Fibroblast of skin of right biceps (primary cell): ENCODE measurements around the gene COQ8A.

Experiments
- DNase-seq: peaks from one replicate; pipeline ENCODE4 v3.0.0-alpha.2; 2013

The COQ8A gene

DNA sequence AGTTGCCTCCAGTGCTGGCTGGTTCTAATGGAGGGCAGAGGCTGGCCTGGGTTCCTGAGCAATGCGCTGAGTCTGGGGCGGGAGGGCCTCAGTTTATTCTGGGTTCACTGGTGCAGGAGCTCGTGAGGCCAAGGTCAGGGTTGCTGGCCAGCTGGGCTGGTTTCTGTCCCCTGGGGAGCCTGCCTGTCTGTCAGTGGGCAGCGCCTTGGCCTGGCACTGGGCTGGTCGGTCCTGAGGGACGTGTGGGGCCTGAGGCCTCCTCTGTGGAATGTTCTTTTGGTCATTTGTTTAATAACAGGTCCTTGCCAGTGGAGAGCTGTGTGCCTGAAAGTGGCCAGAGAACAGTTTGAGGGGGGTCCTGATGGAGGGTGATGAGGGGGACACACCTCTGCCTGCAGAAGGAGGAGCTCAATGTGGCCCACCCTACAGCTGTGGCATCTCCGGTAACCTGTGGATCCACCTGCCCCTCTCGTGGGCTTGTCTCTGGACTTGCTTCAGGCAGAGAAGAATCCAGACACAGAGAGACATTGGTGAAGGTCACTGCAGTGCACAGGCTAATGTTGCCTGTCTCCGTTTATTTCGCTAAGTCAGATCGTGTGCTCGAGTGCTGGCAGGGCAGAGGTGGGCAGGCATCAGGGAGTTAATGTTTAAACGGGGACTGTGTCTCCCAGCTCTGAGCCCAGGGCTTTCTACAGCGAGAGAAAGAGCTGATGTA is 34.6 kb downstream of the COQ8A start:
- DNase-seq: no peak

DNA sequence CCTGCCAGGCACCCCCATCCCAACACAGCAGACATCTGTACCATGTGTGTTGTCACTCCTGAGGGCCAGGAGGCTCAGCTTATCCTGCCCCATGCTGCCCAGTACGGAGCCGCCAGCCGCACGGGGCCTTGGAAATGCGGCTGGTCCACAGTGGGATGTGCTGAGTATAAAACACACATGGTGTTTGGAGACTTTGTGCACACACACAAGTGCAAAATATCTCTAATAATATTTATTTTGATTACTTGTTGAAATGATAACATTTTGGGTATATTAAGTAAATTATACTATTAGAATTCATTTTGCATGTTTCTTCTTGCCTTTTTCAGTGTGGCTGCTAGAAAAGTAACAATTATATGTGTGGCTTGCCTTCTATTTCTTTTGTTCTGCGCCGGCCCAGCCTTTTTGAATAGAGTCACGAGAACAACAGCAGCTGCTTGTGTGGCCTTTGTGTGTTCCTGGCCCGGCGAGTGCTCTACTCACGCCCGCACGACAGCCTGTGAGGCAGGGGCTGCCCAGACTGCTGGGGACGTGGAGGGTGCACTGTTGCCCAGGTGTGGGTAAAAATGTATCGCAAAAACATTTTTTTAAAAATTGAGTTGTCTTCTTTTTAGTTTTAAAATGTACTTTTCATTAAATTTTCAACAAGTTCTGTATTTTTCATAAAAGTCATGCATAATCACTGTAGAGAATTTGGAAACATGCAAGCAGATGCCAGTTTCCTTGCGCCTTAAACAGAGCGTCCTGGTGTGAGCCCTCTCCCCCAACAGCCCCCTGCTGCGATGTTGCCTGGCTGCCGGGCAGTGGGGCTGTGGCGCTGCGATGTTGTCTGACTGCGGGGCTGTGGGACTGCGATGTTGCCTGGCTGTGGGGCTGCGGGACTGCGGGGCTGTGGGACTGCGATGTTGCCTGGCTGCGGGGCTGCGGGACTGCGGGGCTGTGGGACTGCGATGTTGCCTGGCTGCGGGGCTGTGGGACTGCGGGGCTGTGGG is 35.5 kb downstream of the COQ8A start:
- DNase-seq: no peak

DNA sequence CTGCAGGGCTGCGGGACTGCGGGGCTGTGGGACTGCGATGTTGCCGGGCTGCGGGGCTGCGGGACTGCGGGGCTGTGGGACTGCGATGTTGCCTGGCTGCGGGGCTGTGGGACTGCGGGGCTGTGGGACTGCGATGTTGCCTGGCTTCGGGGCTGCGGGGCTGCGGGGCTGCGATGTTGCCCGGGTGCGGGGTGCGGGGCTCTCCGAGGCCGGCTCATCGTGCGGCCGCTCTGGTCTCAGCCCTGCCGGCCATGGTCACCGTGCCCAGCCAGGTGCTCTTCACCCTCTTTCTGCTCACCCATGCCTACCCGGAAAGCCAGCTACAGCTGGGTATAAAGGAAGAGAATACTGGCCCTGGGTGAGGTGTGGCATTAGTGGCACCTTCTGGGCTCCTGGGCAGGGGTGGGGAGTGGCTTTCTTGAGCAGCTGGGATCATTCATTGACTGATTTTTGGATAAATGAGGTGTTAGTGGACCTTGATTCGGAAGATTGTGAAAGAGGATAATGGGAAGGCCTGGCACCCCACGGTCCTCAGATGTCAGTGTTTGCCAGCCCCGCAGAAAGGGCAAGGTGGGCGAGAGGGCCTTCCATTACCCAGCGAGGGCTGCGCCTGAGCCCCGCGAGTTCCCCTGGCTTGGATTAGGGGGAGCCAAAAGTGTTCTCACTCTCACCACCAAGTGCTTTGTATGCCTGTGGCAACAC is 36.3 kb downstream of the COQ8A start:
- DNase-seq: no peak

DNA sequence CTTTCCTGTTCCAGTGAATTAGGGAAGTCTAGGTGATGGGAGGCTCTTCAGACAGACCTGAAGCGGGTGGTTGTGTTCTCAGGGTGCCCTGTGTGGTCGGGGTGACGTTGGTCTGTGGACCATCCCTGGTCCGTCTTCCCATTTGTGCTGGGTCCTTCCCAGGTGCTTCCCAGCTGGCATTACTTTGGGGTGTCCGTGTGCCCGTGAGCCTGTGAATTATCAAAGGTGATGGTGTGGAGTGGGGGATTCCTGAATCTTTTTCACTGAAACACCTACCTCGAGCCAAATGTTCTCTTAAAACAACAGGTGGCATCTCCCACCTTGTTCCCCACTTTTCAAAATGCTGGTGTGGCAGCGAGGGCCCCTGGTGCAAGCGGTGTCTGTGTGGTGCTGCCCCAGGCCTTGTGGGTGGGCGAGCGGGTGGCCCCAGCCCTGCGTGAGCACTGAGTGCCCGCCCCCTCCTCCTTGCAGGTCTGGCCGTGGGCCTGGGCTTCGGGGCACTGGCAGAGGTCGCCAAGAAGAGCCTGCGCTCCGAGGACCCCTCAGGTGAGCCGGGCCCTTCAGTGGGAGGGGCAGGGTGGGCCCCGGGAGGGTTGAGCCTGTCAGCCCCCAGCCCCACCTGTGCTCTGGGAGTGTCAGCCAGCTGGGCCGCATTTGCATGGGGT is 37.0 kb downstream of the COQ8A start:
- no peak for DNase-seq

DNA sequence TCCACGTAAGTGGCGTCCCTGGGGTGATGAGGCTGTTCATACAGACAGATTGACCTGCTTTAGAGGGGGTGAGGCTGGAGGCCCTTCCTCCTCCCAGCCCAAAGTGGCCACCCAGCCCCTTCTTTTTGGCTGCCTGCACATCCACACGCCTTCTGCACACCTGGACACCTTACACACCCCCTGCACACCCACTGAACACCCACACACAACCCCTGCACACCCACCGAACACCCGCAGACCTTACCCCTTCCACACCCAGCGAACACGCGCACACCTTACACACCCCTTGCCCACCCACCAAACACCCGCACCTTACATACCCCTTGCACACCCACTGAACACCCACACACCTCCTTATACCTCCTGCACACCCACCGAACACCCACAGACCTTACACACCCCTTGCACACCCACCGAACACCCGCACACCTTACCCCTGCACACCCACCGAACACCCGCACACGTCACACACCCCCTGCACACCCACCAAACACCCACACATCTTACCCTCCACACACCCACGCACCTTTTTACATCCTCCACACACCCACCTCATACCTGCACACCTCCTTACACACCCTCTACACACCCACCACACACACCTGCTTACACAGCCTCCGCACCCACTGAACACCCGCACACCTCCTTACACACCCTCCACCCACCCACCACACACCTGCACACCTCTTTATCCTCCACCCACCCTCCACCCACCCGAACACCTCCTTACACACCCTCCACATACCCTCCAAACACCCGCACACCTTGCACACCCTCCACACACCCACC is 37.7 kb downstream of the COQ8A start:
- no peak for DNase-seq

DNA sequence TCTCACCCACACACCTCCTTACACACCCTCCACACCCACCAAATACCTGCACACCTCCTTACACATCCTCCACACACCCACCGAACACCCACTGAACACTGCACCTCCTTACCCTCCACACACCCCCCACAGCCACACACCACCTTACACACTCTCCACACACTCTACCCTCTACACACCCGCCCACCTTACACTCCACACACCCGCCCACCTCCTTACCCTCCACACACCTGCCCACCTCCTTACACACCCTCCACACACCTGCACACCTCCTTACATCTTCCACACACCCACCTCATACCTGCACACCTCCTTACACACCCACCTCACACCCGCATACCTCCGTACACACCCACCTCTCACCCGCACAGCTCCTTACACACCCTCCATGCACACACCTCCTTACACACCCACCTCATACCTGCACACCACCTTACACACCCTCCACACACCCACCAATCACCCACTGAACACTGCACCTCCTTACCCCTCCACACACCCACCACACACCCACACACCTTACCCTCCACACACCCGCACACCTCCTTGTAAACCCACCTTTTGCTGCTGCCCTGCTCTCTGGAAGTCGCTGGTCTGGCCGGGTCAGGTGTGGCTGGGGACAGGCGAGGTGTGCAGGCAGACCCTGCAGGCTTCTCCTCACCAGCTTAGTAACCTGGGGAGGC is 38.5 kb downstream of the COQ8A start:
- no peak for DNase-seq

DNA sequence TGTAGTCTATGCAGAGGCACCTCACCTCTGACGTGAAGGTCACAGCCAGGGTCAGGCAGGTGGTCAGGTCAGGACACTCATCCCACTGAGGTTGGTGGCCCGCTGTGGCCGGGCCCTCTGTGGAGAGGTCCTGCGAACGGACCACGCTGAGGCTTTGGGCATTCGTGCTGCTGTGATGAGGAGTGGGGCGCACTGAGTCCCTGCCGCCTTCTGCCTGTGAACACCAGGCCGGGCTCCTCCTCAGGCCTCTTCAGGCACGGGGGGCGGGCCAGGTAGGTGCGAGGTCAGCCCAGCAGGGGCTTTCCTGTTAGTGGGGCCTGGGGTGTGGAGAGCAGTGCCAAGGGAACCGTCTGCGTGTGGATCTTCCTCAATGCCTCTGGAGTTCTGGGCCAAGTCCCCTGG is 39.0 kb downstream of the COQ8A start:
- DNase-seq: no peak

DNA sequence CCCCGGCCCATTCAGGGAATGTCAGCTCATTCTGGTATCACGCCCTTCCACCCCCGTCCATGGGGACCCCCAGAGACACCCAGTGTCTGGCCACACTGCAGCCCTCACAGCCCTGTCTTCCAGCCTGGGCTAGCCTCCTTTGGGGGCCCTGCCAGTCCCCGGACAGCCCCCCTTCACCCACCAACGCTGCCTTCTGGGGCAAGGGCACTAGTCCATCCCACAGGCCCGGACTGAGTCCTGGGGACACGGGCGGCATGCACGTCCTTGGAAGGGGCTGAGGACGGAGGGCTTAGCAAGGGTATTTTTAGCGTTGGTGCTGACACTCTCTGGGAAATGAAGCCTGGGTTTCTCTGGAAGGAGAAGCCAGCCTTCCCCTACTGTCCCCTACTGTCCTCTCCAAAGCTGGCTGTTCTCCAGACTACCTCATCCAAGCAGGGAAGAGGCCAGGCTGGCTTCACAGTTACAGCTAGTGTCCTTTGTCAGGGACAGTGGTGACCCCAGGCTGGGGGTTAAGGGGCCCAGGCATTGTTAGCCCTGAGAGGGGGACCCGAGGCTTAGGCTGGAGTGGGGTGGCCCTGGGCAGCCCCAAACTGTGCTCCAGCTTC is 39.5 kb downstream of the COQ8A start:
- no peak for DNase-seq

DNA sequence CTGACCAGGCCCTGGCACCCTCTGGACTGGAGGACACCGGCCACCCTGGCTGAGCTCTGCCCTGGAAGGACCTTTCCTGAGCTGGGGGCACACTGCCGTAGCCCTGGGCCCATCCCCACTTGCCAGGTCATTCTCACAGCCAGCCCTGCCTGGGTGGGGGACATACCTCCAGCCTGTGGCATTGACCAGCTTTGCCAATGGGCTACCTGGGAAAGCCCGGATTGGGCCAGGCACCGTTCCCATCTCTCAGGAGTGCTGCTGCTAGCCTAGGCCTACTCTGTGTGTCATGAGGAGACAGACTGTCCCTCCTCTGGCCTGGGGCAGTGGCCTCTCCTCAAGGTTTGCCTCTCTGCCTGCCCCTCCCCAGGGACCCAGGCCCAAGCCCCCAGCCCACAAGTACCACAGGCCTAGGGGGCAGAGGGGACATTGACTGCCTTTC is 40.0 kb downstream of the COQ8A start:
- DNase-seq: no peak

DNA sequence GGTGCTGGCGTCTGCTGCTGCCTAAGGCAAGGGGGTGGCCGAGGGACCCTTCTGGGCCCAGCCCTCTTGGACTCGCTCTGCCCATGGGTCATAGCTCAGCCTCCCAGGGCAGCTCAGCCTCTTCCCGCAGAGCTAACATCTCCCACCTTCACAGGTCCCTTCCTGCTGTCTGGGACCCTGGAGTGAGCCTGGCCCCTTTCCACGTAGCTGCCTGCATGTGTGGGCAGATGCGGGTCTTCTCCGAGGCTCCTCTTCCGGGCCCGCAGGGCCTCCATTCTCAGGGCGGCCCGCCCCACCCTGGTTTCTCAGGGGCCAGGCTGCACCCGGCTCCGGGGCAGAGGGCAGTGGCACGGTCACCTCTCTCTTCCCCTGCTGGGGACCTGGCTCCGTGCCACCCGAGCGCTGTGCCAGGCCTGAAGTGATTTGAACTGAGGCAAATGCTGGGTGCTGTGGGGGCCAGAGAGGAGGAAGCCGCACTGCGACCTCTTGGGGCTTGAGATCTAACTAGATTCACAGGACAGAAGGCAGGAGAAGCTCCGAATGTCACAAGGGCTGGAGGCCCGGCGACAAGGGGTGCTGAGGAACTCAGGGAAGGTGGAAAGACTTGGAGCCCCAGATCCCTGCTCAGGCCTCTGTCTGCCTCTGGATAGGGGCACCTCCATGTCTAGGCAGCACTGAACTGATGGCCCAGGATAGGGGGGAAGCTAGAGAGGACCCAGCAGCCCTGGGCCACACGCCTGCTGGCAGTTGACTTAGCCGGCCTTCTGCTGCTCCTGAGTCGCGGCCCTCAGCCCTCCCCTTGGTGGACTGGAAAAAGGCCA is 40.7 kb downstream of the COQ8A start:
- no peak for DNase-seq

DNA sequence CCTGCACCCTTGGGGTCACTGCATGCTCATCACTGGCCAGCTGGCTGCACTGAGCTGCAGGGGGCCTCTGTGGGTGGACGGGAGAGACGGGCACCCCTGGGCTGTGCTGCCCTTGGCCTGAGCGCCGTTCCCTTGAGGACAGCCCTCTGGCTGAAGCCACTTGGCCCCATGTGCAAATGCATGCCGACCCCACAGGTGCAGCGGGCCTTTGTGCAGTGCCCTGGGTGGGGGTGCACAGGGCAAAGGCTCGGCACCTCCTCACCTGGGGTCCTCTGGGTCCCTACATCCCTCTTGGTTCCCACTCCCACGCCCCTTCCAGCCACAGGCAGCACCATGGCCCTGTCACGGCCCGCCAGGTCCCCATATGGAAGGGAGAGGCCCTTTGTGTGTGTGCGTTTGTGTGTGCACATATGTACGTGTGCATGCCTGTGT is 41.3 kb downstream of the COQ8A start:
- no peak for DNase-seq

DNA sequence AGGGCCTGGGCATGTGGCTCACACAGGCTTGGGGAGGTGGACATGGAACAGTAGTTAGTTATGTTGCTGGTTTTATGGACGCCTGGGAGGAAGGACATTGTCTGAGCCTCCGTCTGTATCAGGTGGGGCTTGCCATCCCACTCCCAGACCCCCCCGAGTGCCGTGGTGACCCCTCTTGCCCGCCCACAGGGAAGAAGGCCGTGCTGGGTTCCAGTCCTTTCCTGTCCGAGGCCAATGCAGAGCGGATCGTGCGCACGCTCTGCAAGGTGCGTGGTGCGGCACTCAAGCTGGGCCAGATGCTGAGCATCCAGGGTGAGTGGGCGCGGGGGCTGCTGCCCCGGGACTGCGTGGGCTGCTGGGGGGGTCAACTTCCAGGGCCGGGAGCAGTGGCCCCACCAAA is 41.7 kb downstream of the COQ8A start:
- no peak for DNase-seq

DNA sequence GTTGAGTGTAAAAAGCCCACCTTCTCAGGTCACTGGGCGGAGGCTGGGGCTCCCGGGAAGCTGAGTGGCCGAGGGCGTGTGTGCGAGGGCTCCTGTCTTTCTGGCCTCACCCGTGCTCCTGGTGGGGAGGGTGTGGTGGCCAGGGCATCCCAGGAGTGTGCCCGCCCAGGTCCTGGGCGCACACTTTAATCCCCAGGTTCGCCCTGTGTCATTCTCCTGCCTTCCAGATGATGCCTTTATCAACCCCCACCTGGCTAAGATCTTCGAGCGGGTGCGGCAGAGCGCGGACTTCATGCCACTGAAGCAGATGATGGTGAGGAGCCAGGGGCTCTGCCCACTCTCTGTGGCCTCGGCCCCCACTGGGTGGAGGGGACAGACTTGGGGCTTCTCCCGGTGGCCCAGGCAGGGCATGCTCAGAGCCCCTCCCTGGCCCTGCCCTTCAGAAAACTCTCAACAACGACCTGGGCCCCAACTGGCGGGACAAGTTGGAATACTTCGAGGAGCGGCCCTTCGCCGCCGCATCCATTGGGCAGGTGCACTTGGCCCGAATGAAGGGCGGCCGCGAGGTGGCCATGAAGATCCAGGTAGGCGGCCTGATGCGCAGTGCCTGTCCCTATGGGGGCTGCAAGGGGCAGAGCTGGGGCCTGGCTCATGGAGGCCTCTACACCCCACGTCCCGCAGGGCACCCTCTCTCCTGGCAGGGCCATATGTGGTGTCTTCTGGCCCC is 42.5 kb downstream of the COQ8A start:
- DNase-seq: no peak

DNA sequence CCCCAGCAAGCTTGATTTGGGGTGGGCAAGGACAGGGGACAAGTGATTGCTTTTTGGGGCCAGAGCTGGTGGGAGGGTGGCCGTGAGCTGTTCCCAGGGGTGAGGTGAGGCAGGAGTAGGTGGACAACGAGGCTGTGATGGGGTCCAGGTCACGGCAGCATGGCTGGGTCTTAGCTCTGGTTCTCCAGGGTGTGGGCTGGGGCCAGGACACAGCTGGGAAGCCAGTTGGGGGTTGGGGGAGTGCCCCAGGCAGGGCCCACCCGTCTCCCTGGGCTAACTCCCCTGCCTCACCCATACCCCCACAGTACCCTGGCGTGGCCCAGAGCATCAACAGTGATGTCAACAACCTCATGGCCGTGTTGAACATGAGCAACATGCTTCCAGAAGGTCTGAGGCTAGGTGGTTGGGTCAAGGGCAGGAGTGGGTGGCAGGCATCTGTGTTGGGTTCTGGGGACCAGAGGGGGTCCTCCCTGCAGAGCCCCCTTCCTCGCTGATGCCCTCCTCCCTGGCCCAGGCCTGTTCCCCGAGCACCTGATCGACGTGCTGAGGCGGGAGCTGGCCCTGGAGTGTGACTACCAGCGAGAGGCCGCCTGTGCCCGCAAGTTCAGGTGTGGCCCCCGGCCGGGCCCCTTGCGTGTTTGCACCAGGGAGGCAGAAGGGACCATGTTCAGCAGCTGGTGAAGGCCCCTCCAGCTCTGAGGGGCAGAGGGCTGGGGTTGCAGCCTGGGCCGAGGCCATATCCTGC is 43.3 kb downstream of the COQ8A start:
- DNase-seq: no peak

DNA sequence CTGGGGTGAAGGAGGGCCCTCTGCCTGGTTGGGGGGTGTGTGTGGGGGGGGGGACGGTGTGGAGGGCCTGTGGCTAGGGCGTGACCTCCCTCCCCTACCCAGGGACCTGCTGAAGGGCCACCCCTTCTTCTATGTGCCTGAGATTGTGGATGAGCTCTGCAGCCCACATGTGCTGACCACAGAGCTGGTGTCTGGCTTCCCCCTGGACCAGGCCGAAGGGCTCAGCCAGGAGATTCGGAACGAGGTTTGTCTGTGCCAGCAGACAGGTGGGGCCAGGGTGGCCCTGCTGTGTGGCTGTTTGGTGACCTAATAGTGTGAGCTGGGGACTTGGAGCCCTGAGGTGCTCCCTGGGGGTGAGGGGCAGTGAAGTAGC is 43.9 kb downstream of the COQ8A start:
- no peak for DNase-seq

DNA sequence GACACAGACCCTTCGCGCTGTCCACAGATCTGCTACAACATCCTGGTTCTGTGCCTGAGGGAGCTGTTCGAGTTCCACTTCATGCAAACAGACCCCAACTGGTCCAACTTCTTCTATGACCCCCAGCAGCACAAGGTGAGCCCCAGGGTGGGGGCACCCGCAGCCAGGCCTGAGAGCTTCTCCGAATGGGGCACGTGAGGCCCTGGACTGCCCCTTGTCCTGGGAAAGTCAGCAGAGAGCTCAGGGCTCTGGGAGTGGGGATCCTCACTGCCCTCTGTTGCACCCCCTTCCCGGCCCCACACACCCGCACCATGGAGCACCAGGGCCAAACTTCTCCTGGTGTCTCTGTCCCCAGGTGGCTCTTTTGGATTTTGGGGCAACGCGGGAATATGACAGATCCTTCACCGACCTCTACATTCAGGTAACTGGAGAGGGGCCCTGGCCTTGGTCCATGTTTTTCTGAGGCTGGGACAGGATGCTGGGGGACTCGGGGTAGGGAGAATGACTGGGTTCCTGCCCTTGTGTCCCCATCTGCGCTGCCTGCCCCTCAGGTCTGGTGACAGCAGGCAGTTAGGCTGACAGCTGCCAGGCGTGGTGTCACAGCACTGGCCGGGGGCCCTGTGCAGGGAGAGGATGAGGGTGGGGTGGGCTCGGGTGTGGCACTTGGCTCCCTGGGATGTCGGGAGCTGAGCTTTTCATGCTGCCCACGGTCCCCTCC is 44.6 kb downstream of the COQ8A start:
- DNase-seq: no peak

DNA sequence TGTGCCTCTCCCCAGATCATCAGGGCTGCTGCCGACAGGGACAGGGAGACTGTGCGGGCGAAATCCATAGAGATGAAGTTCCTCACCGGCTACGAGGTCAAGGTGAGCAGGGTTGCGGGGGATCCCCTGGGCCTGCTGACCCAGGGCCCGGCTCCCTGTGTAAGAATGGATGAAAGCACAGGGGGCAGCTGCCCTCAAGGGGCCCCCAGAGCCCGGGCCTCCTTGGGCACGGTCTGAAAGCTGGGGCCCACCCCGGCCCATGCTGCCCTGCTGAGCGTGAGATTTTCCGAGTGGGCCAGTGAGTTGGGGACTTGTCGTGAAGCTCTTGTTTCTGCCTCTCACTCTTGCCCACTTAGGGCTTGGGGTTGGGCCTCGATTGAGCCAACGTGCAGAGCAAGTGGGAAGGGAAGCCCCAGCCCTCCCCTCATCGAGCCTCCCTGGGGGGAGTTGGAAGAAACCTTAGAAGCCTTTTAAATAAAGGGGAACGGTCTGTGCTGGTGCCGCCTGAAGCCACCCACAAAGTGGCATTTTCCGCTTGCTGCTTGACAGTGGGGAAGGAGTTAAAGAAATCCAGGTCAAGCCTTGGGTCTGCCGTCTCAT is 45.2 kb downstream of the COQ8A start:
- DNase-seq: no peak
